Mesenchymal stem cell (in vitro differentiated cells and primary cell): ENCODE data around the gene NECTIN1.

Source experiments
- DNase-seq: peaks from one replicate; pipeline ENCODE4 v3.0.0-alpha.2; 2013
- H2AFZ ChIP-seq: one replicate; pipeline ENCODE4 v1.6.1; 2013; ENCODE audit warnings: low read depth, mild to moderate bottlenecking, control low read depth, inconsistent platforms, low read length, moderate library complexity
- H2AK5ac ChIP-seq: 2 replicates; pipeline ENCODE4 v1.6.1; 2013; ENCODE audit warnings: low read length, moderate library complexity, mild to moderate bottlenecking, inconsistent platforms; ENCODE audit not compliant: severe bottlenecking
- H2BK120ac ChIP-seq: one replicate; pipeline ENCODE4 v1.6.1; 2013; ENCODE audit warnings: low read depth, mild to moderate bottlenecking, inconsistent platforms, low read length, moderate library complexity
- H2BK12ac ChIP-seq, 2 experiments: one replicate each; pipeline ENCODE4 v1.6.1; 2013; ENCODE audit warnings: inconsistent platforms in 2 of 2, low read length in 2 of 2, mild to moderate bottlenecking in 2 of 2, moderate library complexity in 2 of 2, control low read depth in 1 of 2
- H2BK15ac ChIP-seq: one replicate; pipeline ENCODE4 v1.6.1; 2013; ENCODE audit warnings: mild to moderate bottlenecking, low read depth, inconsistent platforms; ENCODE audit not compliant: poor library complexity, severe bottlenecking
- H2BK5ac ChIP-seq: 2 replicates; pipeline ENCODE4 v1.6.1; 2013; ENCODE audit warnings: low read depth, mild to moderate bottlenecking, low read length, control low read depth, inconsistent platforms; ENCODE audit not compliant: poor library complexity, severe bottlenecking
- H3K14ac ChIP-seq, 2 experiments: one replicate each; pipeline ENCODE4 v1.6.1; 2013; ENCODE audit warnings: inconsistent platforms in 2 of 2, low read length in 2 of 2, control low read depth in 1 of 2, mild to moderate bottlenecking in 1 of 2, moderate library complexity in 1 of 2
- H3K18ac ChIP-seq, 2 experiments: one replicate each; pipeline ENCODE4 v1.6.1; 2013; ENCODE audit warnings: inconsistent platforms in 2 of 2, low read length in 2 of 2, control low read depth in 1 of 2, low read depth in 1 of 2, mild to moderate bottlenecking in 1 of 2
- H3K23ac ChIP-seq, 2 experiments: one replicate each; pipeline ENCODE4 v1.6.1; 2013; ENCODE audit warnings: inconsistent platforms in 2 of 2, low read length in 2 of 2, mild to moderate bottlenecking in 2 of 2, moderate library complexity in 2 of 2, control low read depth in 1 of 2
- H3K27ac ChIP-seq: 2 replicates; pipeline ENCODE4 v1.5.1; 2013; ENCODE audit warnings: mild to moderate bottlenecking, moderate library complexity, low read length, control low read depth, inconsistent platforms; ENCODE audit not compliant: poor library complexity, severe bottlenecking
- H3K27me3 ChIP-seq, 2 experiments: 2 replicates each; pipeline versions ENCODE4 v1.6.1 to v1.7.0; 2013; ENCODE audit warnings: low read length in 2 of 2, mild to moderate bottlenecking in 2 of 2, moderate library complexity in 2 of 2, control low read depth in 1 of 2, inconsistent platforms in 1 of 2; ENCODE audit not compliant: control insufficient read depth in 1 of 2, insufficient read depth in 1 of 2
- H3K36me3 ChIP-seq, 2 experiments: 2 replicates each; pipeline versions ENCODE4 v1.6.1 to v1.7.0; 2013; ENCODE audit warnings: low read length in 2 of 2, control low read depth in 1 of 2, inconsistent platforms in 1 of 2, low read depth in 1 of 2, mild to moderate bottlenecking in 1 of 2; ENCODE audit not compliant: insufficient read depth in 2 of 2, control insufficient read depth in 1 of 2
- H3K4ac ChIP-seq, 2 experiments: one replicate each; pipeline ENCODE4 v1.6.1; 2013; ENCODE audit warnings: inconsistent platforms in 2 of 2, low read length in 2 of 2, mild to moderate bottlenecking in 2 of 2, moderate library complexity in 2 of 2, control low read depth in 1 of 2, low read depth in 1 of 2
- H3K4me1 ChIP-seq: 2 replicates; pipeline ENCODE4 v1.6.1; 2013; ENCODE audit warnings: low read depth, low read length, control low read depth; ENCODE audit not compliant: control insufficient read depth, insufficient read depth
- H3K4me2 ChIP-seq: 2 replicates; pipeline ENCODE4 v1.6.1; 2013; ENCODE audit warnings: low read length, mild to moderate bottlenecking, inconsistent platforms; ENCODE audit not compliant: poor library complexity, severe bottlenecking
- H3K4me3 ChIP-seq, 2 experiments: 2 replicates each; pipeline versions ENCODE4 v1.5.1 to v1.7.0; 2013; ENCODE audit warnings: low read length in 2 of 2, mild to moderate bottlenecking in 2 of 2, control low read depth in 1 of 2, low read depth in 1 of 2; ENCODE audit not compliant: insufficient read depth in 1 of 2
- H3K79me1 ChIP-seq: replicated peaks from 2 replicates; pipeline ENCODE4 v1.6.1; 2013; ENCODE audit warnings: mild to moderate bottlenecking, control low read depth, low read length, inconsistent platforms; ENCODE audit not compliant: poor library complexity, severe bottlenecking
- H3K9ac ChIP-seq: 2 replicates; pipeline ENCODE4 v1.7.0; 2013; ENCODE audit warnings: mild to moderate bottlenecking, low read length, moderate library complexity
- H3K9me3 ChIP-seq: 2 replicates; pipeline ENCODE4 v1.7.0; 2013; ENCODE audit warnings: mild to moderate bottlenecking, low read length; ENCODE audit not compliant: control insufficient read depth
- H4K8ac ChIP-seq: one replicate; pipeline ENCODE4 v1.6.1; 2013; ENCODE audit warnings: inconsistent platforms, mild to moderate bottlenecking, low read length, moderate library complexity
- H4K91ac ChIP-seq: one replicate; pipeline ENCODE4 v1.6.1; 2013; ENCODE audit warnings: mild to moderate bottlenecking, low read length, inconsistent platforms
- WGBS: methylation state at CpG from one replicate; pipeline ENCODE4 v1.1.7; 2013; ENCODE audit warnings: mixed read lengths; 5-methylcytosine and 5-hydroxymethylcytosine counted together

NECTIN1 gene

DNA sequence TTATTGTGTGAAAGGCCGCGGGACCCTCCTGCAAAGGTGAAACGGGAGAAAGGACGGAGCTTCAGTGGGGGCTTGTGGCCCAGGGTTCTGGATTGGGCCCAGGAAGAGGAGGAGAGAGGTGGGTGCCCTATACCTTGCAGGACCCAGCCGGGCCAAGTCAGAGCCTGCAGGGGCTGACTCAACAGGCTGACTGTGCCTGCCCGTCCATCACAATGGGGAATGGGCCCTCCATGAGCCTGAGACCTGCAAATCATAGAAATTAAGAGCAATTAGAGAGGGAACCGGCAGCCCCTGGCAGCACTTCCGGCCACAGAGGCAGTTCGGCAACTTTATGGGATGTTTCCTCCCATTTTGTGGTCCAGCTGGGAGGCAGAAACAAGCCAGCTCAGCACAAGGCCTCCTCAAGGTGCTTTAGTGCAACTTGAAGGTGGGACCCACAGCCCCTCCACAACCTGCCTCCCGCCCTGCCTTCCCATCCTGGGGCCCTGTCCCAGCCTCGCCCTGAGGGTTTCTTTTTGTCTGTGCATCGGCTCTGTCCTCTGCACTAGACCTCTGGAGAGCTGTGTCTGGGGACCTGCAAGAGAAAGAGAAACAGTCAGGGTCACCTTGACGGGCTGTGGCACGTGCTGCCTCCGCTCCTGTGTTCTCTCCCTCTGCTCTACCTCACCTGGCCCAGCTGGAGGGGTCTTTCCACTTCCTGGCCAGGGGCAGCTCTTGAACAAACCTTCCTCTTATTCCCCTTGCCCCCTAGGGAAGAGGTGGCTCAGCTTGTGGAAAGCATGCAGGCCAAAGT lies 19.1 kb upstream of the NECTIN1 start:
- no peak overlapping the region for H3K27ac ChIP-seq
- H2AK5ac ChIP-seq: no peak overlapping the region
- no peak overlapping the region for H2BK120ac ChIP-seq
- no peak overlapping the region for H4K91ac ChIP-seq
- no peak overlapping the region for H3K4me2 ChIP-seq
- no peaks in the 10 kb centered on the region for H3K79me1 ChIP-seq
- H2AFZ ChIP-seq: no peak overlapping the region
- no peaks in the 10 kb centered on the region for H3K4me1 ChIP-seq
- no peak overlapping the region for H3K14ac ChIP-seq
- peaks cover 74 to 88% of the 10 kb centered on the region in 2 experiments for H3K27me3 ChIP-seq
- H2BK15ac ChIP-seq: no peak overlapping the region
- H3K18ac ChIP-seq: no peak overlapping the region
- H3K23ac ChIP-seq: no peak overlapping the region
- H3K36me3 ChIP-seq: no peaks in the 10 kb centered on the region
- WGBS: 87% methylated on average over 14 of the region's 15 CpGs
- H3K9me3 ChIP-seq: no peaks in the 10 kb centered on the region
- H3K9ac ChIP-seq: no peak overlapping the region
- H4K8ac ChIP-seq: no peak overlapping the region
- no peak overlapping the region for H2BK12ac ChIP-seq
- no peak overlapping the region for H3K4ac ChIP-seq
- no peak overlapping the region for H3K4me3 ChIP-seq
- no peak overlapping the region for H2BK5ac ChIP-seq
- DNase-seq: no peak

DNA sequence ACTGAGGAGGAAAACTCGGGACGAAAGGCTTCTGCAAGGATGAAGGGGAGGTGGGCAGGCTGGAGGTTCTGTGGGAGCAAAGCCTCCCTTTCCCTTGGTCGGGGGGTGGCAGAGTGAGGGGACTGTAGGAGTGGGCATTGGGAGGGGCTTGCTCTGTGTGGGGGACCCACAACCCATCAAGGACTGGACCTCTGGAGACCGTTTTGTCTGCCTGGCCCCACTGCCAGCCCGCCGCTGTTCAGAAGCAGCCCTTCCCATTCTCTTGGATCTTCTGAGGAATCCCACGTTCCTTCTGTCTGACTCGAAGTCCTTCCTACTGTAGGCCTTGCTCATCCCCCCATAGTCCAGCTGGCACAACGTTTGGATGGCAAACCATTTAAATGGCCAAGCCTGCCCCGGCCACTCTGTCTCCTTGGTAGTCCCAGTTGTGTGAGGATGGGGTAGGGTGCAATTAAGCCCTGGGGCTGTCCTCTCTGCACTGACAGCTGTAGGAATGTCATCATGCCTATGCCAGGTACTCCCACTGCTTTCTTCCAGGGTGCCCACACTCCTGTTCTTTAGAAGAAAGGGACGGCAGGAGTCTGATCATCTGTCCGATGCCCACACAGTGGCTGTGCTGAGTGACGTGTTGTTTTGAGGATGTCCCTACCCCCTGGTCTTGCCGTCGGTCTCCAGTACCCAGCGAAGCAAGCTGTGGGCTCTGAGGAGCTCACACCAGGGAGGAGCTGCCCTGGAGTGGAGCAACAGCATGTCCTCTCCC lies 17.0 kb upstream of the NECTIN1 start:
- no peak overlapping the region for H3K14ac ChIP-seq
- H3K4me2 ChIP-seq: no peak overlapping the region
- no peak overlapping the region for H3K27ac ChIP-seq
- no peak overlapping the region for H2AK5ac ChIP-seq
- H3K4me3 ChIP-seq: peak overlapping the region in 1 of 2 experiments; percentile 16
- H4K8ac ChIP-seq: no peak overlapping the region
- H3K9me3 ChIP-seq: no peaks in the 10 kb centered on the region
- H3K36me3 ChIP-seq: no peaks in the 10 kb centered on the region
- DNase-seq: no peak
- no peak overlapping the region for H4K91ac ChIP-seq
- H3K27me3 ChIP-seq: peaks cover 78 to 88% of the 10 kb centered on the region in 2 experiments
- no peak overlapping the region for H3K18ac ChIP-seq
- no peak overlapping the region for H2BK5ac ChIP-seq
- no peak overlapping the region for H3K4ac ChIP-seq
- no peak overlapping the region for H3K23ac ChIP-seq
- H3K9ac ChIP-seq: no peak overlapping the region
- H2BK15ac ChIP-seq: no peak overlapping the region
- H3K4me1 ChIP-seq: peaks cover 15% of the 10 kb centered on the region
- no peak overlapping the region for H2BK12ac ChIP-seq
- WGBS: 81% methylated on average over 15 of the region's 16 CpGs
- no peak overlapping the region for H2BK120ac ChIP-seq
- H3K79me1 ChIP-seq: no peaks in the 10 kb centered on the region
- H2AFZ ChIP-seq: no peak overlapping the region

DNA sequence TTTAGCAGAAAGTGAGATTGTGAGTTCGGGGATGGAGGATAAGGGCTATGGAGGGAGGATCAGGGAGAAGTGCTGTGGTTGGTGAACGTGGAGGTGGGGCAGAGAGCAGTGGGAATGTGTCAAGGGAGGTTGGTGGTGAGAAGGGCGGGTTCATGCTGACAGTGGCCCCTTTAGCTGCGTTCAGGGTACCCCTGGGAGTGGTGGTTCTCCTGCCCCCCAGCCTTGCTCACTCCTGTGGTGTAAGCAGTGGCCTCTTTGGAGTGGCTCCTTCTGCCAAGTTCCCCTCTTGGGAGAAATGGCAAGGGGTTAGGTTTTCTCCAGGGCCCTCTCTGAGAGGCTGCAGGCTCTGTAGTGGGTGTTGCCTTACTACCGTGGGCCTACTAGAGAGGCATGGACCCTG lies 16.1 kb upstream of the NECTIN1 start:
- 73% methylated on average over 5 of the region's 5 CpGs for WGBS
- Histone ChIP-seq H2BK5ac (no peak overlapping the region), H3K4ac (no peak overlapping the region), H3K79me1 (no peaks in the 10 kb centered on the region), H4K91ac (no peak overlapping the region), H3K4me2 (no peak overlapping the region), H3K14ac (no peak overlapping the region), H3K23ac (no peak overlapping the region), H2AFZ (no peak overlapping the region), H3K27ac (no peak overlapping the region), H2BK120ac (no peak overlapping the region), H2BK15ac (no peak overlapping the region), H3K36me3 (no peaks in the 10 kb centered on the region), H3K4me1 (peaks cover 15% of the 10 kb centered on the region), H2BK12ac (no peak overlapping the region), H4K8ac (no peak overlapping the region), H2AK5ac (no peak overlapping the region), H3K27me3 (peaks cover 80 to 90% of the 10 kb centered on the region in 2 experiments), H3K9me3 (no peaks in the 10 kb centered on the region), H3K4me3 (no peak overlapping the region), H3K18ac (no peak overlapping the region), H3K9ac (no peak overlapping the region)
- DNase-seq: no peak

DNA sequence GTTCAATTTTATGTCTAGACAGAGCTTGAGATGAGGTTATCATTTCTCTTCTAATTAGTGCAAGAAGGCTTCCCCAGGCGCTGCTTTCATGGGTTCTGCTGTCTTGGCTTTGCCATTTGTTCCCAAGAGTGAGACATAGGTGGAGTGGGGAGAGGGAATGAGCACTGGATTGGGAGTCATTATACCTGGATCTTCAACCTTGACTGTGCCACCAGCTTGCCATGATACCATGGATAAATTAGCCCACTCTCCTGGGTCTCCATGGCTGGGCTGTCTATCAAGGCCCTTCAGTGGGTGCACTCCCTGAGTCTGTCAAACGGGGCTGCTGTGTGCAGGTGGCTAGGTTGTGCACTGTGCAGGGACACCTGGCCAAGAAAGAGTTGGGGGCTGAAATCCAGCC lies 15.6 kb upstream of the NECTIN1 start:
- peaks cover 15% of the 10 kb centered on the region for H3K4me1 ChIP-seq
- H3K18ac ChIP-seq: no peak overlapping the region
- H4K8ac ChIP-seq: no peak overlapping the region
- no peak overlapping the region for H3K14ac ChIP-seq
- H3K4me3 ChIP-seq: no peak overlapping the region
- no peaks in the 10 kb centered on the region for H3K79me1 ChIP-seq
- H3K27ac ChIP-seq: no peak overlapping the region
- 67% methylated on average over 2 of the region's 2 CpGs for WGBS
- H3K9ac ChIP-seq: no peak overlapping the region
- no peak overlapping the region for H3K23ac ChIP-seq
- no peak overlapping the region for H2AFZ ChIP-seq
- H3K4me2 ChIP-seq: no peak overlapping the region
- H4K91ac ChIP-seq: no peak overlapping the region
- H2BK15ac ChIP-seq: no peak overlapping the region
- H3K4ac ChIP-seq: no peak overlapping the region
- no peak for DNase-seq
- no peak overlapping the region for H2BK5ac ChIP-seq
- peaks cover 81 to 90% of the 10 kb centered on the region in 2 experiments for H3K27me3 ChIP-seq
- no peaks in the 10 kb centered on the region for H3K9me3 ChIP-seq
- no peak overlapping the region for H2BK120ac ChIP-seq
- no peak overlapping the region for H2AK5ac ChIP-seq
- H3K36me3 ChIP-seq: no peaks in the 10 kb centered on the region
- H2BK12ac ChIP-seq: no peak overlapping the region
